CD14-positive monocyte (primary cell): ENCODE measurements around the gene COL13A1. TPM values are rescaled to one million over a fixed set of nuclear protein-coding genes. Genes with fewer than 3 reads are reported as not detected.

Experiments
- DNase-seq, 3 donors: peaks; one replicate each; pipeline ENCODE4 v3.0.0-alpha.2; 2011 to 2022
- H2AFZ ChIP-seq: 2 replicates; pipeline ENCODE4 v1.6.0; 2012; ENCODE audit warnings: mild to moderate bottlenecking, low read depth, low read length, inconsistent platforms; ENCODE audit not compliant: insufficient read depth, poor library complexity, severe bottlenecking
- H3K27ac ChIP-seq, 2 donors: 1 replicate in 1 of 2; 2 replicates in 1 of 2; pipeline ENCODE4 v1.5.1; 2012 to 2013; ENCODE audit warnings: low read length in 2 of 2, control low read depth in 1 of 2, inconsistent platforms in 1 of 2, low read depth in 1 of 2, mild to moderate bottlenecking in 1 of 2
- H3K27me3 ChIP-seq, 2 donors: one replicate each; pipeline versions ENCODE4 v1.6.0 to v1.6.1; 2011 to 2013; ENCODE audit warnings: low read length in 2 of 2; ENCODE audit not compliant: control insufficient read depth in 2 of 2, insufficient read depth in 2 of 2
- H3K36me3 ChIP-seq, 2 donors: replicated peaks in 1 of 2; 1 replicate in 1 of 2; 2 replicates in 1 of 2; pipeline versions ENCODE4 v1.5.1 to v1.6.1; 2012 to 2013; ENCODE audit warnings: low read length in 2 of 2, control low read depth in 1 of 2, inconsistent platforms in 1 of 2, mild to moderate bottlenecking in 1 of 2; ENCODE audit not compliant: insufficient read depth in 2 of 2, control insufficient read depth in 1 of 2
- H3K4me1 ChIP-seq, 2 donors: 1 replicate in 1 of 2; 2 replicates in 1 of 2; pipeline versions ENCODE4 v1.5.1 to v1.6.1; 2012 to 2013; ENCODE audit warnings: low read length in 2 of 2, control low read depth in 1 of 2, inconsistent platforms in 1 of 2, mild to moderate bottlenecking in 1 of 2, moderate library complexity in 1 of 2; ENCODE audit not compliant: insufficient read depth in 2 of 2, control insufficient read depth in 1 of 2
- H3K4me2 ChIP-seq: replicated peaks from 2 replicates; pipeline ENCODE3; 2012; ENCODE audit warnings: low read length, moderate library complexity, mild to moderate bottlenecking; ENCODE audit not compliant: poor library complexity, severe bottlenecking; ENCODE audit errors: extremely low read depth
- H3K4me3 ChIP-seq, 3 experiments: fragments of 200-600 bp in 1 of 3; sonication (generic) in 1 of 3; replicated peaks in 1 of 3; 1 replicate in 2 of 3; 2 replicates in 1 of 3; pipeline ENCODE4 v1.5.1; 2011 to 2013; ENCODE audit warnings: low read length in 3 of 3, mild to moderate bottlenecking in 3 of 3, control low read depth in 2 of 3, low read depth in 2 of 3, inconsistent platforms in 1 of 3, moderate library complexity in 1 of 3
- H3K79me2 ChIP-seq: 2 replicates; pipeline ENCODE4 v1.6.0; 2012; ENCODE audit warnings: mild to moderate bottlenecking, control low read depth, inconsistent platforms, low read length, moderate library complexity; ENCODE audit not compliant: insufficient read depth
- H3K9ac ChIP-seq: 2 replicates; pipeline ENCODE4 v1.6.0; 2017; ENCODE audit warnings: low read length, mild to moderate bottlenecking; ENCODE audit not compliant: insufficient read depth, poor library complexity, severe bottlenecking
- H3K9me3 ChIP-seq, 2 donors: replicated peaks in 1 of 2; 1 replicate in 1 of 2; 2 replicates in 1 of 2; pipeline versions ENCODE4 v1.5.1 to v1.6.1; 2012 to 2013; ENCODE audit warnings: low read length in 2 of 2, control low read depth in 1 of 2; ENCODE audit not compliant: control insufficient read depth in 1 of 2, insufficient read depth in 1 of 2
- H4K20me1 ChIP-seq: 2 replicates; pipeline ENCODE4 v1.6.0; 2012; ENCODE audit warnings: mild to moderate bottlenecking, low read length, control low read depth, moderate library complexity; ENCODE audit not compliant: insufficient read depth
- H3K27ac Mint-ChIP-seq, 7 donors: one replicate each; pipeline ENCODE4 v1.8.0; 2020; ENCODE audit warnings: mild to moderate bottlenecking in 7 of 7, mixed read lengths in 7 of 7, moderate library complexity in 6 of 7, inconsistent platforms in 2 of 7
- H3K27me3 Mint-ChIP-seq, 3 donors: one replicate each; pipeline ENCODE4 v1.8.0; 2021 to 2022; ENCODE audit warnings: low read depth in 3 of 3, mild to moderate bottlenecking in 3 of 3, mixed read lengths in 3 of 3, moderate library complexity in 3 of 3, inconsistent platforms in 1 of 3
- H3K36me3 Mint-ChIP-seq, 2 donors: one replicate each; pipeline ENCODE4 v1.8.0; 2020; ENCODE audit warnings: mixed read lengths in 2 of 2, inconsistent platforms in 1 of 2, mild to moderate bottlenecking in 1 of 2
- H3K4me1 Mint-ChIP-seq: one replicate; pipeline ENCODE4 v1.8.0; 2020; ENCODE audit warnings: mild to moderate bottlenecking, mixed read lengths
- H3K4me3 Mint-ChIP-seq, 2 donors: one replicate each; pipeline ENCODE4 v1.8.0; 2020; ENCODE audit warnings: mild to moderate bottlenecking in 2 of 2, mixed read lengths in 2 of 2, moderate library complexity in 1 of 2
- H3K9me3 Mint-ChIP-seq, 7 donors: one replicate each; pipeline ENCODE4 v1.8.0; 2020 to 2022; ENCODE audit warnings: mixed read lengths in 7 of 7, mild to moderate bottlenecking in 6 of 7, moderate library complexity in 6 of 7, inconsistent platforms in 2 of 7
- CTCF ChIP-seq: fragments of 200-600 bp; IDR thresholded peaks from one replicate; pipeline ENCODE4 v1.8.0; 2022; ENCODE audit warnings: antibody characterized with exemption, mild to moderate bottlenecking
- WGBS: methylation state at CpG from one replicate; pipeline ENCODE4 v1.1.5; 2013; ENCODE audit warnings: missing lambda C conversion rate; ENCODE audit not compliant: insufficient coverage; 5-methylcytosine and 5-hydroxymethylcytosine counted together
- intact Hi-C, 2 donors: fragments of 100-400 bp; cut with micrococcal nuclease; formaldehyde crosslinking; loops; one replicate each; pipeline versions ENCODE4 v1.15.0 to v1.15.1; 2023
- polyA plus RNA-seq, 3 donors: library from polyadenylated mRNA; depleted of rRNA in 1 of 3; unstranded in 2 of 3; stranded (reverse) in 1 of 3; fragments of 300-500 nt in 2 of 3; fragments of >200 nt in 1 of 3; fragmentation: Illumina TruSeq in 2 of 3; gene quantifications; 1 replicate in 2 of 3; 2 replicates in 1 of 3; pipeline ENCODE4 v1.2.3, GENCODE V29; 2012 to 2021

Gene COL13A1
- polyA plus RNA-seq, 3 donors, result not detected

DNA sequence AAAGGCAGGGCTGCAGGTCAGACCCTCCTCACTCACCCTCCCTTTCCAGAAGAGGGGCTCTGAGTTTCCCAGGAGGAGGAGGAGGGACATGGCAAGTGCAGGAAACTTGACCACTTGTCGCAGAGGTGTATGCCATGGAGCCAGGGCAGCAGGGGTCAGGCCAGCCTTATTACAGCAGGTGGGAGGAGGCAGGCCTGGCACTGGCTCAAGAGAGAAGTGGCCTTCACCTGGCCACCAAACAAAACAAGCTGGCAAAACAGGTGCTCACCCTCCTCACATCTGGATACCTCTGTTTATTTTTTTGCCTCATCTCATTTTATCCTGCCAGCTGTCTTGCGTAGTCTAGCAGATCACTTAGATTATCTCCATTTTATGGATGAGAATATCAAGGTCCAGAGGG, 12.5 kb downstream of the COL13A1 start:
- Histone ChIP-seq H3K36me3 (no peaks in the 10 kb centered on the region), H3K79me2 (no peaks in the 10 kb centered on the region)
- no CpG with 5 or more reads among the region's 2 CpGs for WGBS

DNA sequence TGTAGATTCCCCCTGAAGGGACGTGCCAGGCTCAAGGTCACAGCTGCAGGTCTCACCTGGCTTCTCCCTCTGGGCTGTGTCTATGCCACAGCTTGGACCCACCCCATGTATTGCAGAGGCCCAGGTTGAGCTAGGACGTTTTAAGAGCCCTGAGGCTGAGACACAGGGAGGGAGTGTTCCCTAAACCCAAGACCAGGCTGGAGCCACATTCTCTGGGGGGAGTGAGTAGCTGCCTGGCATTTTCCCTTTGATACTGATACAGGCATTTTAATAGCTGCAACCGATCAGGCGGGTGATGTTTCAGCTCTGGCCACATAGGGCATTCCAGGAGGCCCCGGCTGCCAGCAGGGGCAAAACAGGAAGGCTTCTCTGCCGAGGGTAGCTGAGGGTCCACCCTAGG, 13.4 kb downstream of the COL13A1 start:
- Histone ChIP-seq H3K36me3 (no peaks in the 10 kb centered on the region), H3K27me3 (no peaks in the 10 kb centered on the region), H2AFZ (no peak overlapping the region), H3K27ac (no peak overlapping the region), H4K20me1 (no peaks in the 10 kb centered on the region), H3K9me3 (peaks cover 10 to 17% of the 10 kb centered on the region in 2 donors), H3K79me2 (no peaks in the 10 kb centered on the region), H3K4me1 (peaks cover 20 to 21% of the 10 kb centered on the region in 2 donors), H3K4me3 (no peak overlapping the region), H3K4me2 (no peak overlapping the region), H3K9ac (no peak overlapping the region)
- H3K27me3 Mint-ChIP-seq, result peaks cover 4 to 10% (median 7%) of the 10 kb centered on the region in 3 donors
- no peak for DNase-seq
- TF ChIP-seq CTCF, result no peak
- peaks cover 0 to 3% of the 10 kb centered on the region in 2 donors for H3K36me3 Mint-ChIP-seq
- peak overlapping the region in 1 of 7 donors; percentile 27 for H3K27ac Mint-ChIP-seq
- H3K4me3 Mint-ChIP-seq, result no peak overlapping the region
- H3K4me1 Mint-ChIP-seq, result peaks cover 28% of the 10 kb centered on the region
- intact Hi-C loops, result no loop called here
- 75% methylated on average over 6 of the region's 6 CpGs for WGBS
- H3K9me3 Mint-ChIP-seq, result peaks cover 13 to 19% (median 17%) of the 10 kb centered on the region in 7 donors

More for the DNA sequence above, 12.5 kb downstream of the COL13A1 start:
- no peak overlapping the region for H3K27ac Mint-ChIP-seq
- Histone ChIP-seq H3K9me3 (peaks cover 3 to 9% of the 10 kb centered on the region in 2 donors), H3K27ac (no peak overlapping the region), H3K4me1 (peaks cover 20 to 21% of the 10 kb centered on the region in 2 donors), H3K27me3 (no peaks in the 10 kb centered on the region), H3K9ac (no peak overlapping the region), H3K4me3 (no peak overlapping the region), H4K20me1 (no peaks in the 10 kb centered on the region), H2AFZ (no peak overlapping the region), H3K4me2 (no peak overlapping the region)
- peaks cover 4 to 10% (median 5%) of the 10 kb centered on the region in 3 donors for H3K27me3 Mint-ChIP-seq
- no peaks in the 10 kb centered on the region for H3K36me3 Mint-ChIP-seq
- H3K4me3 Mint-ChIP-seq, result no peak overlapping the region
- no peak for TF ChIP-seq CTCF
- peaks cover 25% of the 10 kb centered on the region for H3K4me1 Mint-ChIP-seq
- DNase-seq, result no peak
- peaks cover 5 to 11% (median 9%) of the 10 kb centered on the region in 7 donors for H3K9me3 Mint-ChIP-seq
- intact Hi-C loops, result no loop called here
